A549 (cell line): Measurements from ENCODE around the gene ENTPD8. TPM values are rescaled to one million over a fixed set of nuclear protein-coding genes. Genes with fewer than 3 reads are reported as not detected.

ENCODE experiments used
- ATAC-seq, 2 experiments: fragments of 200-7000 bp in 1 of 2; fragments of >200 bp in 1 of 2; cut with Nextera tagmentation in 1 of 2; cut with Tn5 transposase in 1 of 2; 3 replicates each; pipeline versions ENCODE4 v1.8.0 to v1.9.1; 2018 to 2020; ENCODE audit warnings: mild to moderate bottlenecking in 1 of 2, moderate library complexity in 1 of 2
- CTCF ChIA-PET: fragments of 300-600 bp; sonication (Branson Sonifier 250); formaldehyde crosslinking; extraction: SDS; loops from one replicate; lab custom pipeline; 2021; ENCODE audit warnings: antibody characterized with exemption, inconsistent platforms; lab: Yijun Ruan, JAX
- POLR2A ChIA-PET: fragments of 350-600 bp; formaldehyde crosslinking; extraction: SDS; loops from one replicate; lab custom pipeline; 2021; ENCODE audit warnings: antibody characterized with exemption, inconsistent platforms; lab: Yijun Ruan, JAX
- DNase-seq, 2 experiments: peaks; one replicate each; pipeline versions ENCODE4 v3.0.0 to v3.0.0-alpha.2; 2011 to 2016; ENCODE audit warnings: low read depth in 1 of 2, low spot score in 1 of 2
- FAIRE-seq: peaks from 2 replicates; lab custom pipeline; 2011; peaks lifted over from hg19 to GRCh38; lab: Jason Lieb, UNC
- H3K27ac ChIP-seq, 2 experiments: fragments of >200 bp; sonication (Bioruptor Twin); formaldehyde crosslinking; 3 replicates each; pipeline ENCODE4 v1.5.1; 2016 to 2017
- H3K4me1 ChIP-seq: fragments of >200 bp; sonication (Bioruptor Twin); formaldehyde crosslinking; 3 replicates; pipeline ENCODE4 v1.6.1; 2016
- H3K4me2 ChIP-seq: fragments of >200 bp; sonication (Bioruptor Twin); formaldehyde crosslinking; 3 replicates; pipeline ENCODE4 v1.6.1; 2016
- H3K4me3 ChIP-seq: fragments of >200 bp; sonication (Bioruptor Twin); formaldehyde crosslinking; 3 replicates; pipeline ENCODE4 v1.5.1; 2016
- H3K9me3 ChIP-seq: fragments of >200 bp; sonication (Bioruptor Twin); formaldehyde crosslinking; 3 replicates; pipeline ENCODE4 v1.6.1; 2016
- ATOH8 ChIP-seq: fragments of 250-450 bp; sonication (Bioruptor Pico); IDR thresholded peaks from 2 replicates; pipeline ENCODE4 v1.5.0; 2020; ENCODE audit warnings: low read depth, mild to moderate bottlenecking, moderate library complexity
- CBX8 ChIP-seq: fragments of 200-600 bp; sonication (generic); IDR thresholded peaks from 2 replicates; pipeline ENCODE4 v1.6.1; 2016
- CEBPB ChIP-seq, 2 experiments: fragments of >200 bp in 1 of 2; sonication (Bioruptor Twin) in 1 of 2; formaldehyde crosslinking in 1 of 2; IDR thresholded peaks; 2 replicates each; pipeline ENCODE4 v1.6.1; 2012 to 2016
- CHD2 ChIP-seq: fragments of 150-350 bp; IDR thresholded peaks from 2 replicates; pipeline ENCODE4 v1.6.1; 2014; ENCODE audit warnings: low read length; ENCODE audit not compliant: partially characterized antibody
- CHD4 ChIP-seq: fragments of 200-600 bp; sonication (generic); IDR thresholded peaks from 2 replicates; pipeline ENCODE4 v1.6.1; 2016; ENCODE audit warnings: antibody characterized with exemption, mild to moderate bottlenecking, borderline replicate concordance
- EP300 ChIP-seq, 2 experiments: fragments of >200 bp; sonication (Bioruptor Twin); formaldehyde crosslinking; IDR thresholded peaks; 2 replicates in 1 of 2; 3 replicates in 1 of 2; pipeline ENCODE4 v1.6.1; 2016 to 2017
- HMGXB4 ChIP-seq: fragments of 250-450 bp; sonication (Bioruptor Pico); IDR thresholded peaks from 2 replicates; pipeline ENCODE4 v1.5.0; 2021; ENCODE audit warnings: mild to moderate bottlenecking, moderate library complexity, borderline replicate concordance
- HOXB13 ChIP-seq: fragments of 250-450 bp; sonication (Bioruptor Pico); IDR thresholded peaks from 2 replicates; pipeline ENCODE4 v1.5.0; 2020; ENCODE audit warnings: low read depth, mild to moderate bottlenecking, moderate library complexity
- HOXB5 ChIP-seq: fragments of 250-450 bp; sonication (Bioruptor Pico); IDR thresholded peaks from 2 replicates; pipeline ENCODE4 v1.5.0; 2020; ENCODE audit warnings: mild to moderate bottlenecking, moderate library complexity
- JUNB ChIP-seq: fragments of >200 bp; sonication (Bioruptor Twin); formaldehyde crosslinking; IDR thresholded peaks from 2 replicates; pipeline ENCODE4 v1.6.1; 2016
- MAX ChIP-seq: IDR thresholded peaks from 2 replicates; pipeline ENCODE4 v1.6.1; 2012
- MYC ChIP-seq: IDR thresholded peaks from 2 replicates; pipeline ENCODE4 v1.6.1; 2012; ENCODE audit warnings: mild to moderate bottlenecking, inconsistent platforms, low read length, improper control_type of control experiment, borderline replicate concordance
- NFE2L2 ChIP-seq: fragments of 150-350 bp; conservative IDR thresholded peaks from 2 replicates; pipeline ENCODE4 v1.6.1; 2014; ENCODE audit warnings: low read length
- NR3C1 ChIP-seq: fragments of >200 bp; sonication (Bioruptor Twin); formaldehyde crosslinking; IDR thresholded peaks from 3 replicates; pipeline ENCODE4 v1.6.1; 2017
- POLR2A ChIP-seq: IDR thresholded peaks from 2 replicates; pipeline ENCODE4 v1.6.1; 2012; ENCODE audit warnings: mild to moderate bottlenecking, low read length
- RFX5 ChIP-seq: fragments of 450-650 bp; IDR thresholded peaks from 2 replicates; pipeline ENCODE4 v1.7.1; 2014; ENCODE audit warnings: antibody characterized with exemption, mild to moderate bottlenecking, moderate library complexity
- RNF2 ChIP-seq: fragments of 200-600 bp; sonication (generic); IDR thresholded peaks from 2 replicates; pipeline ENCODE4 v1.6.1; 2016; ENCODE audit warnings: low read depth, mild to moderate bottlenecking, antibody characterized with exemption, moderate library complexity, borderline replicate concordance
- SMC3 ChIP-seq: fragments of >200 bp; sonication (Bioruptor Twin); formaldehyde crosslinking; IDR thresholded peaks from 3 replicates; pipeline ENCODE4 v1.6.1; 2018; ENCODE audit warnings: inconsistent platforms
- TFCP2L1 ChIP-seq: fragments of 250-450 bp; sonication (Bioruptor Pico); IDR thresholded peaks from 2 replicates; pipeline ENCODE4 v1.5.0; 2021; ENCODE audit warnings: mild to moderate bottlenecking
- TP53 ChIP-seq: fragments of 250-450 bp; sonication (Bioruptor Pico); IDR thresholded peaks from 2 replicates; pipeline ENCODE4 v1.5.0; 2021; ENCODE audit warnings: mild to moderate bottlenecking, moderate library complexity
- USF2 ChIP-seq: fragments of 450-650 bp; IDR thresholded peaks from 2 replicates; pipeline ENCODE4 v1.6.1; 2014; ENCODE audit warnings: antibody characterized with exemption
- ZC3H11A ChIP-seq: fragments of 450-650 bp; IDR thresholded peaks from 2 replicates; pipeline ENCODE4 v1.6.1; 2014; ENCODE audit warnings: antibody characterized with exemption, mild to moderate bottlenecking
- ZSCAN20 ChIP-seq: fragments of 250-450 bp; sonication (Bioruptor Pico); IDR thresholded peaks from 2 replicates; pipeline ENCODE4 v1.8.0; 2022; ENCODE audit warnings: mild to moderate bottlenecking, moderate library complexity
- WGBS: methylation state at CpG from one replicate; pipeline ENCODE4 v1.1.6; 2017; ENCODE audit errors: missing lambda C conversion rate; 5-methylcytosine and 5-hydroxymethylcytosine counted together
- polyA plus RNA-seq, 4 experiments: library from polyadenylated mRNA; depleted of rRNA in 3 of 4; stranded (reverse); fragments of >200 nt; fragmentation: RNase III in 1 of 4; extraction: RNeasy Plus Mini Kit Qiagen cat#74134 plus additional on column Dnase treatment in 1 of 4; gene quantifications; 2 replicates in 3 of 4; 3 replicates in 1 of 4; pipeline ENCODE4 v1.2.3, GENCODE V29; 2011 to 2017

The ENTPD8 gene
- polyA plus RNA-seq, 2 of the 4 experiments (the other 2 are of a cell fraction), result 0.18 to 0.36 TPM

GRCh38 chr9:137461663-137462395 lies 20.7 kb upstream of the ENTPD8 start (continued):
- no peak for TF ChIP-seq MAX

- Histone ChIP-seq H3K4me1 (peaks cover 22% of the 10 kb centered on the region), H3K4me2 (no peak overlapping the region), H3K27ac (no peak overlapping the region), H3K4me3 (no peak overlapping the region), H3K9me3 (no peaks in the 10 kb centered on the region)
- DNase-seq (no peak), ATAC-seq (no peak), FAIRE-seq (no peak)
- WGBS, result 91% methylated on average over 20 of the region's 21 CpGs
- TF ChIP-seq CHD4, result no peak
- TF ChIP-seq HMGXB4 (CRISPR knock-in tag), result no peak
- no peak for TF ChIP-seq TFCP2L1
- TF ChIP-seq EP300 (IDR thresholded peaks at IDR 0.05), result no peak
- no peak for TF ChIP-seq RNF2
- TF ChIP-seq NR3C1, result no peak
- TF ChIP-seq CBX8, result no peak
- no peak for TF ChIP-seq ATOH8 (CRISPR knock-in tag)
- no peak for TF ChIP-seq NFE2L2
- TF ChIP-seq CHD2, result no peak
- no peak for TF ChIP-seq TP53 (CRISPR knock-in tag)
- no peak for TF ChIP-seq HOXB13 (CRISPR knock-in tag)
- TF ChIP-seq ZSCAN20, result no peak
- no peak for TF ChIP-seq RFX5
- no peak for TF ChIP-seq JUNB
- no peak for TF ChIP-seq SMC3
- ChIA-PET POLR2A (no interaction called here), CTCF (interaction anchor here (0.6 to 1.5 kb wide), 3 partner anchors 13 to 46 kb away, joined by 3 to 5 read pairs (median 5); partner anchors contain the start of genes EXD3 and NOXA1)
Observed at GRCh38 chr9:137461316-137461662, 20.1 kb upstream of the ENTPD8 start.

GRCh38 chr9:137460363-137461315 lies 19.5 kb upstream of the ENTPD8 start:
- POLR2A ChIA-PET, result no interaction called here
- no peak overlapping the region for H3K4me3 ChIP-seq

More at GRCh38 chr9:137460363-137461315, 19.5 kb upstream of the ENTPD8 start:
- no peak for DNase-seq
- FAIRE-seq, result no peak
- Histone ChIP-seq H3K4me1 (peaks cover 24% of the 10 kb centered on the region), H3K27ac (peak overlapping the region in 1 of 2 experiments; percentile 93; a peak in 3 of 6 replicates), H3K4me2 (no peak overlapping the region), H3K9me3 (no peaks in the 10 kb centered on the region)
- 92% methylated on average over 19 of the region's 31 CpGs for WGBS
- ATAC-seq, result no peak; a peak in 1 of 6 replicates
- CTCF ChIA-PET, result interaction anchor here (1.5 to 1.7 kb wide), 3 partner anchors 12 to 38 kb away, joined by 4 to 5 read pairs (median 5); partner anchors contain the start of genes EXD3 and NOXA1
- TF ChIP-seq POLR2A, result no peak
- no peak for TF ChIP-seq CEBPB (IDR thresholded peaks at IDR 0.05)
- no peak for TF ChIP-seq HOXB5 (CRISPR knock-in tag)
- TF ChIP-seq ATOH8 (CRISPR knock-in tag), result no peak
- TF ChIP-seq ZC3H11A, result no peak
- TF ChIP-seq MYC, result no peak
- TF ChIP-seq USF2, result no peak
- TF ChIP-seq CHD2, result no peak
- TF ChIP-seq SMC3, result no peak
- TF ChIP-seq JUNB, result no peak
